B cell (primary cell): ENCODE data around the gene PCDHGB5. TPM values are rescaled to one million over a fixed set of nuclear protein-coding genes. Genes with fewer than 3 reads are reported as not detected.

Experiments
- ATAC-seq: fragments of 200-7000 bp; cut with Tn5 transposase; one replicate; pipeline ENCODE4 v1.10.0; 2021; ENCODE audit warnings: low read depth, mild to moderate bottlenecking, moderate number of reproducible peaks, moderate library complexity
- CTCF ChIA-PET: fragments of 350-600 bp; sonication (Branson Sonifier 250); formaldehyde crosslinking; loops from one replicate; lab custom pipeline; 2021; ENCODE audit warnings: antibody characterized with exemption, inconsistent platforms; lab: Charles Lee
- POLR2A ChIA-PET: fragments of 350-600 bp; sonication (Branson Sonifier 250); formaldehyde crosslinking; loops from one replicate; lab custom pipeline; 2021; ENCODE audit warnings: antibody characterized with exemption; lab: Charles Lee
- DNase-seq: peaks from one replicate; pipeline ENCODE4 v3.0.0; 2013
- H2AFZ ChIP-seq: 2 replicates; pipeline ENCODE4 v1.6.1; 2012; ENCODE audit warnings: mild to moderate bottlenecking, low read depth, low read length; ENCODE audit not compliant: insufficient read depth, poor library complexity, severe bottlenecking
- H3K27ac ChIP-seq, 2 donors: 1 replicate in 1 of 2; 2 replicates in 1 of 2; pipeline ENCODE4 v1.5.1; 2012 to 2013; ENCODE audit warnings: low read length in 2 of 2, mild to moderate bottlenecking in 2 of 2, moderate library complexity in 1 of 2
- H3K27me3 ChIP-seq, 4 experiments: fragments of 200-600 bp in 1 of 4; sonication (generic) in 1 of 4; replicated peaks in 1 of 4; 1 replicate in 2 of 4; 2 replicates in 2 of 4; pipeline versions ENCODE4 v1.6.1 to v1.7.0; 2013 to 2016; ENCODE audit warnings: low read length in 3 of 4, mild to moderate bottlenecking in 2 of 4, mixed read lengths in 1 of 4, moderate library complexity in 1 of 4; ENCODE audit not compliant: insufficient read depth in 4 of 4, control insufficient read depth in 3 of 4; ENCODE audit errors: control extremely low read depth in 1 of 4
- H3K36me3 ChIP-seq, 2 experiments: replicated peaks in 1 of 2; 1 replicate in 1 of 2; 2 replicates in 1 of 2; pipeline versions ENCODE4 v1.6.1 to v1.7.1; 2013; ENCODE audit warnings: low read length in 1 of 2; ENCODE audit not compliant: insufficient read depth in 2 of 2, control insufficient read depth in 1 of 2; ENCODE audit errors: control extremely low read depth in 1 of 2, extremely low read depth in 1 of 2
- H3K4me1 ChIP-seq, 2 donors: fragments of 200-600 bp in 1 of 2; sonication (generic) in 1 of 2; 1 replicate in 1 of 2; 2 replicates in 1 of 2; pipeline versions ENCODE4 v1.5.1 to v1.6.1; 2013 to 2017; ENCODE audit warnings: low read length in 2 of 2; ENCODE audit not compliant: control insufficient read depth in 2 of 2, insufficient read depth in 2 of 2
- H3K4me2 ChIP-seq: replicated peaks from 2 replicates; pipeline ENCODE3; 2012; ENCODE audit warnings: mild to moderate bottlenecking, low read depth, low read length; ENCODE audit not compliant: poor library complexity, severe bottlenecking
- H3K4me3 ChIP-seq, 5 experiments: fragments of 200-600 bp in 1 of 5; sonication (generic) in 1 of 5; 1 replicate in 3 of 5; 2 replicates in 2 of 5; pipeline versions ENCODE4 v1.5.1 to v1.7.0; 2011 to 2016; ENCODE audit warnings: low read length in 4 of 5, mild to moderate bottlenecking in 4 of 5, low read depth in 2 of 5, control low read depth in 1 of 5, moderate library complexity in 1 of 5; ENCODE audit not compliant: insufficient read depth in 1 of 5; ENCODE audit errors: control extremely low read depth in 1 of 5, extremely low read depth in 1 of 5
- H3K79me2 ChIP-seq: fragments of 200-600 bp; sonication (generic); one replicate; pipeline ENCODE4 v1.6.0; 2016; ENCODE audit warnings: low read length; ENCODE audit not compliant: control insufficient read depth, insufficient read depth
- H3K9ac ChIP-seq: fragments of 200-600 bp; sonication (generic); 2 replicates; pipeline ENCODE4 v1.6.1; 2017; ENCODE audit warnings: mild to moderate bottlenecking, low read length, moderate library complexity
- H3K9me3 ChIP-seq, 3 donors: one replicate each; pipeline versions ENCODE4 v1.6.1 to v1.7.1; 2013; ENCODE audit warnings: low read length in 2 of 3; ENCODE audit not compliant: control insufficient read depth in 2 of 3, insufficient read depth in 1 of 3; ENCODE audit errors: control extremely low read depth in 1 of 3
- H4K20me1 ChIP-seq: 2 replicates; pipeline ENCODE4 v1.6.0; 2012; ENCODE audit warnings: mild to moderate bottlenecking, low read length; ENCODE audit not compliant: insufficient read depth, control insufficient read depth, poor library complexity, severe bottlenecking
- H3K27ac Mint-ChIP-seq: one replicate; pipeline ENCODE4 v1.8.0; 2021; ENCODE audit warnings: mixed read lengths
- H3K27me3 Mint-ChIP-seq: one replicate; pipeline ENCODE4 v1.8.0; 2021; ENCODE audit warnings: mixed read lengths
- H3K4me1 Mint-ChIP-seq: one replicate; pipeline ENCODE4 v1.8.0; 2021; ENCODE audit warnings: mixed read lengths
- H3K4me3 Mint-ChIP-seq: one replicate; pipeline ENCODE4 v1.8.0; 2021; ENCODE audit warnings: mixed read lengths
- H3K9me3 Mint-ChIP-seq: one replicate; pipeline ENCODE4 v1.8.0; 2022; ENCODE audit warnings: mixed read lengths; ENCODE audit not compliant: insufficient read depth
- CTCF ChIP-seq: fragments of 200-600 bp; IDR thresholded peaks from one replicate; pipeline ENCODE4 v1.8.0; 2022; ENCODE audit warnings: antibody characterized with exemption, mild to moderate bottlenecking
- EZH2 ChIP-seq: IDR thresholded peaks from 2 replicates; pipeline ENCODE4 v1.6.1; 2012; ENCODE audit warnings: borderline replicate concordance, low read depth, mild to moderate bottlenecking, moderate library complexity, low read length; ENCODE audit not compliant: insufficient read depth, poor library complexity, severe bottlenecking
- WGBS: methylation state at CpG from one replicate; pipeline ENCODE4 v1.1.5; 2013; ENCODE audit warnings: missing lambda C conversion rate; ENCODE audit not compliant: insufficient coverage; 5-methylcytosine and 5-hydroxymethylcytosine counted together
- intact Hi-C: fragments of 100-400 bp; cut with micrococcal nuclease; formaldehyde crosslinking; loops from one replicate; pipeline ENCODE4 v1.10.0; 2022
- polyA plus RNA-seq: library from polyadenylated mRNA; depleted of rRNA; stranded (reverse); fragments of >200 nt; gene quantifications from 2 replicates; pipeline ENCODE4 v1.2.3, GENCODE V29; 2012
- total RNA-seq, 2 donors: library from RNA; stranded (reverse); fragments of 120-200 nt in 1 of 2; gene quantifications; 1 replicate in 1 of 2; 2 replicates in 1 of 2; pipeline versions ENCODE4 v1.2.3 to v1.2.4, GENCODE V29; 2013 to 2022

The PCDHGB5 gene
- total and polyA plus RNA-seq, 2 donors (not counting 1 experiment from before 2014, with no cell fraction given): 0.37 to 2.5 TPM

GRCh38 chr5:141419074-141419880 lies 21.5 kb downstream of the PCDHGB5 start:
- Mint-ChIP-seq H3K27ac (peak overlapping the region; percentile 43), H3K27me3 (peaks cover 62% of the 10 kb centered on the region), H3K4me3 (no peak overlapping the region), H3K9me3 (peaks cover 11% of the 10 kb centered on the region), H3K4me1 (peaks cover 19% of the 10 kb centered on the region)
- WGBS: 54% methylated on average over 74 of the region's 74 CpGs
- no peaks in the 10 kb centered on the region for H4K20me1 ChIP-seq
- TF ChIP-seq CTCF (no peak), EZH2 (no peak)
- H3K4me3 ChIP-seq: no peak overlapping the region
- intact Hi-C loops: loop anchor here (10.0 kb wide), 1 partner anchor 94 kb away; the partner anchor contains the start of gene TAF7
- ATAC-seq (no peak), DNase-seq (no peak)
- ChIA-PET CTCF (interaction anchor here (2.5 to 3.4 kb wide), 5 partner anchors 12 to 145 kb away, joined by 14 to 30 read pairs (median 21); partner anchors contain the start of genes PCDHGA12 and PCDHGB3), POLR2A (no interaction called here)
- peaks cover 2 to 66% (median 54%) of the 10 kb centered on the region in 3 donors for H3K9me3 ChIP-seq
- H2AFZ ChIP-seq: no peak overlapping the region
- H3K27me3 ChIP-seq: peaks cover 2 to 73% (median 61%) of the 10 kb centered on the region in 4 experiments
- H3K9ac ChIP-seq: no peak overlapping the region
- H3K79me2 ChIP-seq: no peaks in the 10 kb centered on the region
- no peaks in the 10 kb centered on the region for H3K36me3 ChIP-seq
- H3K4me2 ChIP-seq: no peak overlapping the region
- H3K4me1 ChIP-seq: peaks cover 10 to 14% of the 10 kb centered on the region in 2 donors
- H3K27ac ChIP-seq: no peak overlapping the region
